GM23338 (cell line): ENCODE data around the gene SCP2. TPM values are rescaled to one million over a fixed set of nuclear protein-coding genes. Genes with fewer than 3 reads are reported as not detected.
A peak's percentile ranks its signal among the peaks of the same experiment; 100 is the strongest.

Experiments used
- ATAC-seq: fragments of 200-7000 bp; cut with Tn5 transposase; 3 replicates; pipeline ENCODE4 v1.9.1; 2020
- DNase-seq: peaks from one replicate; pipeline ENCODE4 v3.0.0-alpha.2; 2015; ENCODE audit warnings: low spot score
- H2AFZ ChIP-seq: fragments of 200-600 bp; sonication (generic); 2 replicates; pipeline ENCODE4 v1.8.0; 2016; ENCODE audit warnings: antibody characterized with exemption, mild to moderate bottlenecking, moderate library complexity
- H3F3A ChIP-seq: fragments of 200-600 bp; sonication (generic); replicated peaks from 2 replicates; pipeline ENCODE4 v1.8.0; 2017; ENCODE audit warnings: antibody characterized with exemption, mixed run types, low read depth
- H3K27ac ChIP-seq: fragments of 200-600 bp; sonication (generic); 2 replicates; pipeline ENCODE4 v1.6.1; 2016; ENCODE audit warnings: low read depth
- H3K27me3 ChIP-seq: fragments of 200-600 bp; sonication (generic); 2 replicates; pipeline ENCODE4 v1.8.0; 2016; ENCODE audit warnings: mild to moderate bottlenecking, mixed run types, moderate library complexity; ENCODE audit not compliant: insufficient read depth
- H3K36me3 ChIP-seq: fragments of 200-600 bp; sonication (generic); 2 replicates; pipeline ENCODE4 v1.8.0; 2016; ENCODE audit warnings: mild to moderate bottlenecking; ENCODE audit not compliant: insufficient read depth
- H3K4me1 ChIP-seq: fragments of 200-600 bp; sonication (generic); 2 replicates; pipeline ENCODE4 v1.8.0; 2016; ENCODE audit warnings: mild to moderate bottlenecking, moderate library complexity; ENCODE audit not compliant: insufficient read depth
- H3K4me2 ChIP-seq: fragments of 200-600 bp; sonication (generic); 2 replicates; pipeline ENCODE4 v1.7.1; 2017; ENCODE audit warnings: mixed run types
- H3K4me3 ChIP-seq: fragments of 200-600 bp; sonication (generic); 2 replicates; pipeline ENCODE4 v1.6.1; 2016; ENCODE audit warnings: mixed run types
- H3K79me2 ChIP-seq: fragments of 200-600 bp; sonication (generic); replicated peaks from 2 replicates; pipeline ENCODE4 v1.8.0; 2017; ENCODE audit warnings: mild to moderate bottlenecking; ENCODE audit not compliant: insufficient read depth
- H3K9me2 ChIP-seq: fragments of 200-600 bp; sonication (generic); 2 replicates; pipeline ENCODE4 v1.8.0; 2017; ENCODE audit not compliant: insufficient read depth
- H4K20me1 ChIP-seq: fragments of 200-600 bp; sonication (generic); replicated peaks from 2 replicates; pipeline ENCODE4 v1.8.0; 2017; ENCODE audit warnings: mild to moderate bottlenecking; ENCODE audit not compliant: insufficient read depth
- H3K27ac Mint-ChIP-seq: 2 replicates; pipeline ENCODE4 v1.8.0; 2020; ENCODE audit warnings: inconsistent platforms, mild to moderate bottlenecking, moderate library complexity, mixed read lengths
- H3K27me3 Mint-ChIP-seq: 3 replicates; pipeline ENCODE4 v1.8.0; 2022; ENCODE audit warnings: low read depth, mild to moderate bottlenecking, moderate library complexity, mixed read lengths, inconsistent platforms; ENCODE audit not compliant: insufficient read depth, poor library complexity
- H3K36me3 Mint-ChIP-seq: 3 replicates; pipeline ENCODE4 v1.8.0; 2021; ENCODE audit warnings: low read depth, mild to moderate bottlenecking, inconsistent platforms, moderate library complexity, mixed read lengths
- H3K4me1 Mint-ChIP-seq: 3 replicates; pipeline ENCODE4 v1.8.0; 2020; ENCODE audit warnings: mild to moderate bottlenecking, inconsistent platforms, mixed read lengths
- H3K4me3 Mint-ChIP-seq: 3 replicates; pipeline ENCODE4 v1.8.0; 2021; ENCODE audit warnings: moderate library complexity, mild to moderate bottlenecking, inconsistent platforms, mixed read lengths
- H3K9me3 Mint-ChIP-seq: 3 replicates; pipeline ENCODE4 v1.8.0; 2020; ENCODE audit warnings: moderate library complexity, mild to moderate bottlenecking, inconsistent platforms, mixed read lengths
- CREB1 ChIP-seq: fragments of 250-450 bp; sonication (Bioruptor Pico); IDR thresholded peaks from 2 replicates; pipeline ENCODE4 v1.5.0; 2020; ENCODE audit warnings: low read depth, mild to moderate bottlenecking, moderate library complexity
- EZH2 ChIP-seq: fragments of 200-600 bp; sonication (generic); IDR thresholded peaks from one replicate; pipeline ENCODE4 v1.8.0; 2017; ENCODE audit warnings: antibody characterized with exemption, mild to moderate bottlenecking, low read depth; ENCODE audit not compliant: unreplicated experiment
- EZH2phosphoT487 ChIP-seq: fragments of 200-600 bp; sonication (generic); IDR thresholded peaks from one replicate; pipeline ENCODE4 v1.8.1; 2018; ENCODE audit warnings: antibody characterized with exemption; ENCODE audit not compliant: unreplicated experiment
- JUNB ChIP-seq: IDR thresholded peaks from one replicate; pipeline ENCODE4 v1.6.1; 2016; ENCODE audit warnings: antibody characterized with exemption; ENCODE audit not compliant: unreplicated experiment
- NANOG ChIP-seq: IDR thresholded peaks from 2 replicates; pipeline ENCODE4 v1.6.1; 2016; ENCODE audit warnings: antibody characterized with exemption, borderline replicate concordance
- POLR2AphosphoS5 ChIP-seq: IDR thresholded peaks from 2 replicates; pipeline ENCODE4 v1.6.1; 2016; ENCODE audit warnings: antibody characterized with exemption, low read depth
- STAT1 ChIP-seq: IDR thresholded peaks from one replicate; pipeline ENCODE4 v1.6.1; 2016; ENCODE audit warnings: antibody characterized with exemption; ENCODE audit not compliant: unreplicated experiment
- ZNF114 ChIP-seq: fragments of 250-450 bp; sonication (Bioruptor Pico); IDR thresholded peaks from 2 replicates; pipeline ENCODE4 v1.5.0; 2020; ENCODE audit warnings: mild to moderate bottlenecking, moderate library complexity
- ZNF331 ChIP-seq: fragments of 250-450 bp; sonication (Bioruptor Pico); IDR thresholded peaks from 2 replicates; pipeline ENCODE4 v1.5.0; 2020; ENCODE audit warnings: low read depth, mild to moderate bottlenecking, moderate library complexity
- polyA plus RNA-seq: library from polyadenylated mRNA; unstranded; fragments of >200 nt; fragmentation: Nextera tagmentation; extraction: Ambion mirVana; gene quantifications from 2 replicates; pipeline ENCODE4 v1.2.1, GENCODE V29; 2016
- total RNA-seq: library from RNA; depleted of rRNA; stranded (reverse); fragments of >200 nt; shearing (Covaris generic); gene quantifications from 2 replicates; pipeline ENCODE4 v1.2.3, GENCODE V29; 2014
- TF ChIP-seq, protein P1 (sequence below): IDR thresholded peaks from 2 replicates; pipeline ENCODE4 v1.6.1; 2016; ENCODE audit warnings: antibody characterized with exemption
- TF ChIP-seq, protein P2 (sequence below): fragments of 250-450 bp; sonication (Bioruptor Pico); IDR thresholded peaks from 2 replicates; pipeline ENCODE4 v1.5.0; 2020; ENCODE audit warnings: mild to moderate bottlenecking, moderate library complexity
- TF ChIP-seq, protein P3 (sequence below): IDR thresholded peaks from one replicate; pipeline ENCODE4 v1.6.1; 2018; ENCODE audit warnings: antibody characterized with exemption; ENCODE audit not compliant: unreplicated experiment
- TF ChIP-seq, protein P4 (sequence below), 2 experiments: fragments of 200-600 bp in 1 of 2; sonication (generic) in 1 of 2; conservative IDR thresholded peaks; 2 replicates each; pipeline versions ENCODE4 v1.5.1 to v1.6.1; 2016 to 2017; ENCODE audit warnings: antibody characterized with exemption in 2 of 2, low read depth in 2 of 2, mild to moderate bottlenecking in 2 of 2, moderate library complexity in 1 of 2

SCP2 gene
- total and polyA plus RNA-seq, 2 experiments from 2014 or later = 66.3 to 116 TPM

DNA sequence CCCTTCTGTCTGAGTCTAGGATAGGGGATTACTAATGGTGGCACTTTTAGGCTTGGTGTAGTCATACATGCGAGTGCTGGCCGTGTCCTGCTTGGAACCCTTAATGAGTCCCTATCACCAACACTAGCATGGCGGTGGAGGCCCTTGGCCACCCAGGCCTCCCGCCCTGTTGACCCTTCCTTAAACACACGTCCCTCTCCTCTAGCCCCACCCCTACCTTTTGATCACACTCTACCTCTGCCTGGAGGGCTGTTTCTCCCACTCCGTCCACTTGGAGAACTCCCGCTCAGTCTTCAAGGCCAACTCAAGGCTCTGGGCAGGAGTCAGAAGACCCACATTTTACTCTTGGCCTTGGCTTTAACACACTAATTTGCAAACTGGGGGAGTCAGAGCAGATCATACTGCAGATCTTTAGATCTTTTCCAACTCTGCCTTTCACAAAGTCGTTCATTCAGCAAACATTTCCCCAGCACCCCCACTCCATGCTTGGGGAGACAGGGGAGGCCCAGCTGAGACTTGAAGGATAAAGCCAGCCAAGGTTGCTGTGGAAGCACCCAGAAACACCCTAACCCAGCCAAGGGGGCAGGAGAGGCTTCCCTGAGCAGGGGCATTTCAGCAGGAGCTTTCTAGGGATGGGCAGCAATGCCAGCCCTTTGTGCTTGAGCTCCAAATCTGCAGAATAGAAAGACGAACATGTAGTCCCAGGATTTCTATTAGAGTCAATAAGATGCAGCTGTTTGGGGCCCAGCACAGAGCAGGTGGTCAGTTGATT is 136.9 kb downstream of the SCP2 start:
- Histone ChIP-seq H3K9me2 (no peaks in the 10 kb centered on the region), H4K20me1 (no peaks in the 10 kb centered on the region), H3K4me2 (peak overlapping the region; percentile 95; the same call in 1 of the 2 replicates), H2AFZ (no peak overlapping the region), H3K27ac (no peak overlapping the region), H3K4me3 (peak overlapping the region; percentile 85), H3K36me3 (no peaks in the 10 kb centered on the region), H3F3A (no peaks in the 10 kb centered on the region), H3K27me3 (peaks cover 62% of the 10 kb centered on the region), H3K4me1 (peaks cover 6% of the 10 kb centered on the region; the same call in 1 of the 2 replicates), H3K79me2 (no peaks in the 10 kb centered on the region)
- TF ChIP-seq, protein P1, sequence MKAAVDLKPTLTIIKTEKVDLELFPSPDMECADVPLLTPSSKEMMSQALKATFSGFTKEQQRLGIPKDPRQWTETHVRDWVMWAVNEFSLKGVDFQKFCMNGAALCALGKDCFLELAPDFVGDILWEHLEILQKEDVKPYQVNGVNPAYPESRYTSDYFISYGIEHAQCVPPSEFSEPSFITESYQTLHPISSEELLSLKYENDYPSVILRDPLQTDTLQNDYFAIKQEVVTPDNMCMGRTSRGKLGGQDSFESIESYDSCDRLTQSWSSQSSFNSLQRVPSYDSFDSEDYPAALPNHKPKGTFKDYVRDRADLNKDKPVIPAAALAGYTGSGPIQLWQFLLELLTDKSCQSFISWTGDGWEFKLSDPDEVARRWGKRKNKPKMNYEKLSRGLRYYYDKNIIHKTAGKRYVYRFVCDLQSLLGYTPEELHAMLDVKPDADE = no peak
- TF ChIP-seq STAT1 (no peak), JUNB (no peak), CREB1 (CRISPR knock-in tag) (no peak), ZNF331 (CRISPR knock-in tag) (no peak), EZH2phosphoT487 (no peak), POLR2AphosphoS5 (no peak), EZH2 (no peak), NANOG (no peak), ZNF114 (CRISPR knock-in tag) (no peak)
- TF ChIP-seq, protein P2, sequence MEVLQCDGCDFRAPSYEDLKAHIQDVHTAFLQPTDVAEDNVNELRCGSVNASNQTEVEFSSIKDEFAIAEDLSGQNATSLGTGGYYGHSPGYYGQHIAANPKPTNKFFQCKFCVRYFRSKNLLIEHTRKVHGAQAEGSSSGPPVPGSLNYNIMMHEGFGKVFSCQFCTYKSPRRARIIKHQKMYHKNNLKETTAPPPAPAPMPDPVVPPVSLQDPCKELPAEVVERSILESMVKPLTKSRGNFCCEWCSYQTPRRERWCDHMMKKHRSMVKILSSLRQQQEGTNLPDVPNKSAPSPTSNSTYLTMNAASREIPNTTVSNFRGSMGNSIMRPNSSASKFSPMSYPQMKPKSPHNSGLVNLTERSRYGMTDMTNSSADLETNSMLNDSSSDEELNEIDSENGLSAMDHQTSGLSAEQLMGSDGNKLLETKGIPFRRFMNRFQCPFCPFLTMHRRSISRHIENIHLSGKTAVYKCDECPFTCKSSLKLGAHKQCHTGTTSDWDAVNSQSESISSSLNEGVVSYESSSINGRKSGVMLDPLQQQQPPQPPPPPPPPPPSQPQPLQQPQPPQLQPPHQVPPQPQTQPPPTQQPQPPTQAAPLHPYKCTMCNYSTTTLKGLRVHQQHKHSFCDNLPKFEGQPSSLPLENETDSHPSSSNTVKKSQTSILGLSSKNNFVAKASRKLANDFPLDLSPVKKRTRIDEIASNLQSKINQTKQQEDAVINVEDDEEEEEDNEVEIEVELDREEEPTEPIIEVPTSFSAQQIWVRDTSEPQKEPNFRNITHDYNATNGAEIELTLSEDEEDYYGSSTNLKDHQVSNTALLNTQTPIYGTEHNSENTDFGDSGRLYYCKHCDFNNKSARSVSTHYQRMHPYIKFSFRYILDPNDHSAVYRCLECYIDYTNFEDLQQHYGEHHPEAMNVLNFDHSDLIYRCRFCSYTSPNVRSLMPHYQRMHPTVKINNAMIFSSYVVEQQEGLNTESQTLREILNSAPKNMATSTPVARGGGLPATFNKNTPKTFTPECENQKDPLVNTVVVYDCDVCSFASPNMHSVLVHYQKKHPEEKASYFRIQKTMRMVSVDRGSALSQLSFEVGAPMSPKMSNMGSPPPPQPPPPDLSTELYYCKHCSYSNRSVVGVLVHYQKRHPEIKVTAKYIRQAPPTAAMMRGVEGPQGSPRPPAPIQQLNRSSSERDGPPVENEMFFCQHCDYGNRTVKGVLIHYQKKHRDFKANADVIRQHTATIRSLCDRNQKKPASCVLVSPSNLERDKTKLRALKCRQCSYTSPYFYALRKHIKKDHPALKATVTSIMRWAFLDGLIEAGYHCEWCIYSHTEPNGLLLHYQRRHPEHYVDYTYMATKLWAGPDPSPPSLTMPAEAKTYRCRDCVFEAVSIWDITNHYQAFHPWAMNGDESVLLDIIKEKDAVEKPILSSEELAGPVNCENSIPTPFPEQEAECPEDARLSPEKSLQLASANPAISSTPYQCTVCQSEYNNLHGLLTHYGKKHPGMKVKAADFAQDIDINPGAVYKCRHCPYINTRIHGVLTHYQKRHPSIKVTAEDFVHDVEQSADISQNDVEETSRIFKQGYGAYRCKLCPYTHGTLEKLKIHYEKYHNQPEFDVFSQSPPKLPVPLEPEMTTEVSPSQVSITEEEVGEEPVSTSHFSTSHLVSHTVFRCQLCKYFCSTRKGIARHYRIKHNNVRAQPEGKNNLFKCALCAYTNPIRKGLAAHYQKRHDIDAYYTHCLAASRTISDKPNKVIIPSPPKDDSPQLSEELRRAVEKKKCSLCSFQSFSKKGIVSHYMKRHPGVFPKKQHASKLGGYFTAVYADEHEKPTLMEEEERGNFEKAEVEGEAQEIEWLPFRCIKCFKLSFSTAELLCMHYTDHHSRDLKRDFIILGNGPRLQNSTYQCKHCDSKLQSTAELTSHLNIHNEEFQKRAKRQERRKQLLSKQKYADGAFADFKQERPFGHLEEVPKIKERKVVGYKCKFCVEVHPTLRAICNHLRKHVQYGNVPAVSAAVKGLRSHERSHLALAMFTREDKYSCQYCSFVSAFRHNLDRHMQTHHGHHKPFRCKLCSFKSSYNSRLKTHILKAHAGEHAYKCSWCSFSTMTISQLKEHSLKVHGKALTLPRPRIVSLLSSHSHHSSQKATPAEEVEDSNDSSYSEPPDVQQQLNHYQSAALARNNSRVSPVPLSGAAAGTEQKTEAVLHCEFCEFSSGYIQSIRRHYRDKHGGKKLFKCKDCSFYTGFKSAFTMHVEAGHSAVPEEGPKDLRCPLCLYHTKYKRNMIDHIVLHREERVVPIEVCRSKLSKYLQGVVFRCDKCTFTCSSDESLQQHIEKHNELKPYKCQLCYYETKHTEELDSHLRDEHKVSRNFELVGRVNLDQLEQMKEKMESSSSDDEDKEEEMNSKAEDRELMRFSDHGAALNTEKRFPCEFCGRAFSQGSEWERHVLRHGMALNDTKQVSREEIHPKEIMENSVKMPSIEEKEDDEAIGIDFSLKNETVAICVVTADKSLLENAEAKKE (CRISPR knock-in tag) = no peak
- TF ChIP-seq, protein P3, sequence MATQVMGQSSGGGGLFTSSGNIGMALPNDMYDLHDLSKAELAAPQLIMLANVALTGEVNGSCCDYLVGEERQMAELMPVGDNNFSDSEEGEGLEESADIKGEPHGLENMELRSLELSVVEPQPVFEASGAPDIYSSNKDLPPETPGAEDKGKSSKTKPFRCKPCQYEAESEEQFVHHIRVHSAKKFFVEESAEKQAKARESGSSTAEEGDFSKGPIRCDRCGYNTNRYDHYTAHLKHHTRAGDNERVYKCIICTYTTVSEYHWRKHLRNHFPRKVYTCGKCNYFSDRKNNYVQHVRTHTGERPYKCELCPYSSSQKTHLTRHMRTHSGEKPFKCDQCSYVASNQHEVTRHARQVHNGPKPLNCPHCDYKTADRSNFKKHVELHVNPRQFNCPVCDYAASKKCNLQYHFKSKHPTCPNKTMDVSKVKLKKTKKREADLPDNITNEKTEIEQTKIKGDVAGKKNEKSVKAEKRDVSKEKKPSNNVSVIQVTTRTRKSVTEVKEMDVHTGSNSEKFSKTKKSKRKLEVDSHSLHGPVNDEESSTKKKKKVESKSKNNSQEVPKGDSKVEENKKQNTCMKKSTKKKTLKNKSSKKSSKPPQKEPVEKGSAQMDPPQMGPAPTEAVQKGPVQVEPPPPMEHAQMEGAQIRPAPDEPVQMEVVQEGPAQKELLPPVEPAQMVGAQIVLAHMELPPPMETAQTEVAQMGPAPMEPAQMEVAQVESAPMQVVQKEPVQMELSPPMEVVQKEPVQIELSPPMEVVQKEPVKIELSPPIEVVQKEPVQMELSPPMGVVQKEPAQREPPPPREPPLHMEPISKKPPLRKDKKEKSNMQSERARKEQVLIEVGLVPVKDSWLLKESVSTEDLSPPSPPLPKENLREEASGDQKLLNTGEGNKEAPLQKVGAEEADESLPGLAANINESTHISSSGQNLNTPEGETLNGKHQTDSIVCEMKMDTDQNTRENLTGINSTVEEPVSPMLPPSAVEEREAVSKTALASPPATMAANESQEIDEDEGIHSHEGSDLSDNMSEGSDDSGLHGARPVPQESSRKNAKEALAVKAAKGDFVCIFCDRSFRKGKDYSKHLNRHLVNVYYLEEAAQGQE = no peak
- TF ChIP-seq, protein P4, sequence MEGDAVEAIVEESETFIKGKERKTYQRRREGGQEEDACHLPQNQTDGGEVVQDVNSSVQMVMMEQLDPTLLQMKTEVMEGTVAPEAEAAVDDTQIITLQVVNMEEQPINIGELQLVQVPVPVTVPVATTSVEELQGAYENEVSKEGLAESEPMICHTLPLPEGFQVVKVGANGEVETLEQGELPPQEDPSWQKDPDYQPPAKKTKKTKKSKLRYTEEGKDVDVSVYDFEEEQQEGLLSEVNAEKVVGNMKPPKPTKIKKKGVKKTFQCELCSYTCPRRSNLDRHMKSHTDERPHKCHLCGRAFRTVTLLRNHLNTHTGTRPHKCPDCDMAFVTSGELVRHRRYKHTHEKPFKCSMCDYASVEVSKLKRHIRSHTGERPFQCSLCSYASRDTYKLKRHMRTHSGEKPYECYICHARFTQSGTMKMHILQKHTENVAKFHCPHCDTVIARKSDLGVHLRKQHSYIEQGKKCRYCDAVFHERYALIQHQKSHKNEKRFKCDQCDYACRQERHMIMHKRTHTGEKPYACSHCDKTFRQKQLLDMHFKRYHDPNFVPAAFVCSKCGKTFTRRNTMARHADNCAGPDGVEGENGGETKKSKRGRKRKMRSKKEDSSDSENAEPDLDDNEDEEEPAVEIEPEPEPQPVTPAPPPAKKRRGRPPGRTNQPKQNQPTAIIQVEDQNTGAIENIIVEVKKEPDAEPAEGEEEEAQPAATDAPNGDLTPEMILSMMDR (conservative IDR thresholded peaks at IDR 0.05; ENCODE audit: low read depth in 2 of 2) = no peak
- no peaks in the 10 kb centered on the region for H3K9me3 Mint-ChIP-seq
- H3K27me3 Mint-ChIP-seq = peaks cover 50% of the 10 kb centered on the region
- ATAC-seq = no peak
- H3K4me3 Mint-ChIP-seq = peak overlapping the region; percentile 67
- no peak for DNase-seq
- H3K27ac Mint-ChIP-seq = no peak overlapping the region
- H3K4me1 Mint-ChIP-seq = no peaks in the 10 kb centered on the region; the same call in 2 of the 3 replicates
- no peaks in the 10 kb centered on the region for H3K36me3 Mint-ChIP-seq
